NK-92 (cell line): ENCODE data around the gene KLHL21.

Source experiments
- DNase-seq: peaks from one replicate; lab custom pipeline; 2025; ENCODE audit not compliant: unreplicated experiment; lab: John Stamatoyannopoulos, UW

Gene KLHL21

GRCh38 chr1:6557597-6557996 is 45.1 kb downstream of the KLHL21 start:
- DNase-seq, result no peak

GRCh38 chr1:6554907-6555778 is 47.5 kb downstream of the KLHL21 start, which contains the start of gene TAS1R1:
Gene TAS1R1 (plus strand): TSS chr1:6555307. CDS start chr1:6555374, 67 bp downstream.
- DNase-seq, result no peak

- DNase-seq, result peak; percentile 54
Measured at GRCh38 chr1:6554031-6554906, 48.4 kb downstream of the KLHL21 start, which contains the start of gene NOL9. Gene NOL9 (minus strand): TSS chr1:6554513. CDS start chr1:6554502, 11 bp downstream.

- no peak for DNase-seq
Measured at GRCh38 chr1:6547301-6547700, 55.4 kb downstream of the KLHL21 start.

GRCh38 chr1:6546326-6546725 is 56.3 kb downstream of the KLHL21 start:
- no peak for DNase-seq

GRCh38 chr1:6545276-6546112 is 57.2 kb downstream of the KLHL21 start:
- DNase-seq, result no peak

- DNase-seq, result no peak
Measured at GRCh38 chr1:6544831-6545230, 57.8 kb downstream of the KLHL21 start.
